Astrocyte (in vitro differentiated cells and primary cell): Measurements from ENCODE around the gene AANAT. TPM values are rescaled to one million over a fixed set of nuclear protein-coding genes. Genes with fewer than 3 reads are reported as not detected.

Experiments
- DNase-seq: peaks from one replicate; pipeline ENCODE4 v3.0.0-alpha.2; 2010; ENCODE audit warnings: low read depth
- FAIRE-seq: peaks from 2 replicates; lab custom pipeline; 2011; peaks lifted over from hg19 to GRCh38; lab: Jason Lieb, UNC
- H2AFZ ChIP-seq: 2 replicates; pipeline ENCODE4 v1.6.0; 2012; ENCODE audit warnings: low read depth, low read length, inconsistent platforms
- H3K27ac ChIP-seq: 2 replicates; pipeline ENCODE4 v1.5.1; 2011; ENCODE audit warnings: low read depth, low read length, inconsistent platforms
- H3K27me3 ChIP-seq: 2 replicates; pipeline ENCODE4 v1.6.0; 2011; ENCODE audit warnings: low read length, inconsistent platforms; ENCODE audit not compliant: insufficient read depth
- H3K36me3 ChIP-seq: 2 replicates; pipeline ENCODE4 v1.5.1; 2011; ENCODE audit warnings: low read length, inconsistent platforms; ENCODE audit not compliant: insufficient read depth
- H3K4me1 ChIP-seq: 2 replicates; pipeline ENCODE4 v1.5.1; 2011; ENCODE audit warnings: low read length, inconsistent platforms; ENCODE audit not compliant: insufficient read depth
- H3K4me2 ChIP-seq: 2 replicates; pipeline ENCODE4 v1.6.0; 2012; ENCODE audit warnings: low read length, inconsistent platforms
- H3K4me3 ChIP-seq: 2 replicates; pipeline ENCODE4 v1.5.1; 2011; ENCODE audit warnings: low read depth, mild to moderate bottlenecking, low read length, inconsistent platforms; ENCODE audit not compliant: insufficient read depth
- H3K79me2 ChIP-seq: 2 replicates; pipeline ENCODE4 v1.6.0; 2012; ENCODE audit warnings: mild to moderate bottlenecking, low read length, inconsistent platforms; ENCODE audit not compliant: insufficient read depth
- H3K9ac ChIP-seq: 2 replicates; pipeline ENCODE4 v1.6.0; 2012; ENCODE audit warnings: mild to moderate bottlenecking, low read length, inconsistent platforms
- H3K9me3 ChIP-seq: 2 replicates; pipeline ENCODE4 v1.5.1; 2012; ENCODE audit warnings: low read depth, mild to moderate bottlenecking, low read length, inconsistent platforms; ENCODE audit not compliant: insufficient read depth
- H4K20me1 ChIP-seq: 2 replicates; pipeline ENCODE4 v1.6.0; 2012; ENCODE audit warnings: low read length, inconsistent platforms; ENCODE audit not compliant: insufficient read depth
- H3K27ac Mint-ChIP-seq: one replicate; pipeline ENCODE4 v1.8.0; 2021; ENCODE audit warnings: mild to moderate bottlenecking, mixed read lengths; ENCODE audit not compliant: unreplicated experiment
- H3K27me3 Mint-ChIP-seq: one replicate; pipeline ENCODE4 v1.8.0; 2021; ENCODE audit warnings: low read depth, mixed read lengths; ENCODE audit not compliant: unreplicated experiment
- H3K36me3 Mint-ChIP-seq: one replicate; pipeline ENCODE4 v1.8.0; 2021; ENCODE audit warnings: low read depth, mixed read lengths; ENCODE audit not compliant: unreplicated experiment
- H3K4me1 Mint-ChIP-seq: one replicate; pipeline ENCODE4 v1.8.0; 2021; ENCODE audit warnings: low read depth, mixed read lengths; ENCODE audit not compliant: unreplicated experiment
- H3K4me3 Mint-ChIP-seq: one replicate; pipeline ENCODE4 v1.8.0; 2021; ENCODE audit warnings: mild to moderate bottlenecking, moderate library complexity, mixed read lengths; ENCODE audit not compliant: unreplicated experiment
- H3K9me3 Mint-ChIP-seq: one replicate; pipeline ENCODE4 v1.8.0; 2021; ENCODE audit warnings: mild to moderate bottlenecking, mixed read lengths; ENCODE audit not compliant: unreplicated experiment
- EZH2 ChIP-seq: IDR thresholded peaks from 2 replicates; pipeline ENCODE4 v1.6.1; 2012; ENCODE audit warnings: mild to moderate bottlenecking, low read length, inconsistent platforms; ENCODE audit not compliant: insufficient read depth
- total RNA-seq: library from RNA; stranded (reverse); gene quantifications from 2 replicates; pipeline ENCODE4 v1.2.1, GENCODE V29; 2021
- TF ChIP-seq, protein P1 (sequence below): IDR thresholded peaks from 2 replicates; pipeline ENCODE4 v1.5.1; 2011; ENCODE audit warnings: low read depth, mild to moderate bottlenecking, inconsistent platforms, low read length, moderate library complexity; ENCODE audit not compliant: insufficient read depth

The AANAT gene
- total RNA-seq, 1 donor from 2014 or later = not detected

DNA sequence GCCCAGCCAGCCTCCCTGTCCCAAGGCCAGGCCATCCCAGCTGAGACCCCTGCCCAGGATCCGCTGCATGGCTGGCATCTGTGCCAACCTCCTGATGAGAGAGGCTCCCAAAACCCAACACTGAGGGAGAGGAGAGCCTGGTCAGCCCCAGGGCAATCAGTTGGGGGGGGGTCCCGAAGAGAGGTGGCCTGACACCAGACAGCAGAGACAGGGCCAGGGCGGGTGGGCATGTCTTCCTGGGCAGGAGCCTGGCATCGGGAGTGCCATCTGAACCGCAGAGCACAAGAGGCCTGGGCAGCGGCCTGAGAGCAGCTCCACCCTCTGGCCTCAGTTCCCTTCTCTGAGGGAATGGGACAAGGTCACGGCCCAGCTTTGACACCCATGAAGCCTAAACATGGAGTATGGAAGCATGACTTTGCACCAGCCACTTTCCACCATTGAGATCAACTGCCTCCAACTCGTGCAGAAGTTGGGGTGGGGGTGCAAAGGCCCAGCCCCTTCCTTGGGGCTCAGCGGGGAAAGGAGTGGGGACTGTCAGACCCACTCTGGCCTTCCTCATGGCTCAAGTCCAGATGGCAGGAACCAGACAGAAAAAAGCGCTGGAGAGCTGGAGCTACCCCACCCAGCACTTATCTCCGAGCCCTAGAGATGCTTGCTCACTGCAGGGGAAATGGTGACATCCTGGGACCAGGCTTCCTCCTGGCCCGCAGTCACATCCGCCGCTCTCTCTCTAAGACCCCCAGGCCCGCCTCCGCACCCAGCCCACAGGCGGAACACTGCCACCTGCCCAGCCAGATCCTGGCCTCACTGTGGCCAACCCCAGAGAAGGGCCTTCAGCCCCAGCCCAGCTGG, 24.1 kb downstream of the AANAT start:
- Histone ChIP-seq H3K27me3 (no peaks in the 10 kb centered on the region), H3K4me3 (no peak overlapping the region), H2AFZ (no peak overlapping the region), H3K27ac (no peak overlapping the region), H3K4me1 (peaks cover 18% of the 10 kb centered on the region), H3K9me3 (no peaks in the 10 kb centered on the region), H3K79me2 (peaks cover 7% of the 10 kb centered on the region), H4K20me1 (peaks cover 18% of the 10 kb centered on the region), H3K4me2 (no peak overlapping the region), H3K36me3 (no peaks in the 10 kb centered on the region), H3K9ac (no peak overlapping the region)
- no peak for DNase-seq
- Mint-ChIP-seq H3K4me1 (peaks cover 9% of the 10 kb centered on the region), H3K27me3 (no peaks in the 10 kb centered on the region), H3K27ac (no peak overlapping the region), H3K9me3 (no peaks in the 10 kb centered on the region), H3K4me3 (no peak overlapping the region), H3K36me3 (peaks cover 4% of the 10 kb centered on the region)
- TF ChIP-seq EZH2 = no peak
- TF ChIP-seq, protein P1, sequence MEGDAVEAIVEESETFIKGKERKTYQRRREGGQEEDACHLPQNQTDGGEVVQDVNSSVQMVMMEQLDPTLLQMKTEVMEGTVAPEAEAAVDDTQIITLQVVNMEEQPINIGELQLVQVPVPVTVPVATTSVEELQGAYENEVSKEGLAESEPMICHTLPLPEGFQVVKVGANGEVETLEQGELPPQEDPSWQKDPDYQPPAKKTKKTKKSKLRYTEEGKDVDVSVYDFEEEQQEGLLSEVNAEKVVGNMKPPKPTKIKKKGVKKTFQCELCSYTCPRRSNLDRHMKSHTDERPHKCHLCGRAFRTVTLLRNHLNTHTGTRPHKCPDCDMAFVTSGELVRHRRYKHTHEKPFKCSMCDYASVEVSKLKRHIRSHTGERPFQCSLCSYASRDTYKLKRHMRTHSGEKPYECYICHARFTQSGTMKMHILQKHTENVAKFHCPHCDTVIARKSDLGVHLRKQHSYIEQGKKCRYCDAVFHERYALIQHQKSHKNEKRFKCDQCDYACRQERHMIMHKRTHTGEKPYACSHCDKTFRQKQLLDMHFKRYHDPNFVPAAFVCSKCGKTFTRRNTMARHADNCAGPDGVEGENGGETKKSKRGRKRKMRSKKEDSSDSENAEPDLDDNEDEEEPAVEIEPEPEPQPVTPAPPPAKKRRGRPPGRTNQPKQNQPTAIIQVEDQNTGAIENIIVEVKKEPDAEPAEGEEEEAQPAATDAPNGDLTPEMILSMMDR = no peak
- FAIRE-seq = no peak

GRCh38 chr17:76492123-76492988, 25.0 kb downstream of the AANAT start:
- Histone ChIP-seq H2AFZ (peak overlapping the region; percentile 65), H3K4me2 (peak overlapping the region; percentile 82), H4K20me1 (peaks cover 19% of the 10 kb centered on the region), H3K79me2 (peaks cover 12% of the 10 kb centered on the region), H3K9ac (peak overlapping the region; percentile 62), H3K4me3 (no peak overlapping the region), H3K27ac (peak overlapping the region; percentile 51), H3K9me3 (no peaks in the 10 kb centered on the region), H3K27me3 (no peaks in the 10 kb centered on the region), H3K36me3 (no peaks in the 10 kb centered on the region), H3K4me1 (peaks cover 18% of the 10 kb centered on the region)
- Mint-ChIP-seq H3K4me1 (peaks cover 9% of the 10 kb centered on the region), H3K4me3 (no peak overlapping the region), H3K27ac (no peak overlapping the region), H3K9me3 (no peaks in the 10 kb centered on the region), H3K36me3 (peaks cover 4% of the 10 kb centered on the region), H3K27me3 (no peaks in the 10 kb centered on the region)
- no peak for DNase-seq
- no peak for FAIRE-seq
- TF ChIP-seq EZH2 = no peak
- TF ChIP-seq, protein P1 = no peak
